CD4-positive, alpha-beta memory T cell (primary cell): ENCODE measurements around the gene HS2ST1. TPM values are rescaled to one million over a fixed set of nuclear protein-coding genes. Genes with fewer than 3 reads are reported as not detected.
"Not testable (repeated sequence)": the region's sequence is repeated elsewhere in the genome, so short reads cannot be mapped to it uniquely, and the experiment has no call there.

Source experiments
- CTCF ChIA-PET: fragments of 350-600 bp; sonication (Branson Sonifier 250); formaldehyde crosslinking; loops from one replicate; lab custom pipeline; 2021; ENCODE audit warnings: inconsistent platforms; ENCODE audit not compliant: partially characterized antibody; lab: Charles Lee
- POLR2A ChIA-PET: fragments of 350-600 bp; sonication (Branson Sonifier 250); formaldehyde crosslinking; loops from one replicate; lab custom pipeline; 2021; ENCODE audit not compliant: partially characterized antibody; lab: Charles Lee
- DNase-seq, 5 donors: peaks; one replicate each; pipeline versions ENCODE4 v3.0.0 to v3.0.0-alpha.2; 2020 to 2022; ENCODE audit warnings: mixed read lengths in 1 of 5
- H3K27ac ChIP-seq: one replicate; pipeline ENCODE4 v1.7.0; 2013; ENCODE audit warnings: low read depth, low read length
- H3K27me3 ChIP-seq: 2 replicates; pipeline ENCODE4 v1.7.0; 2013; ENCODE audit warnings: mild to moderate bottlenecking, low read length, moderate library complexity; ENCODE audit not compliant: insufficient read depth
- H3K36me3 ChIP-seq: 2 replicates; pipeline ENCODE4 v1.7.0; 2013; ENCODE audit warnings: mild to moderate bottlenecking, low read length, moderate library complexity; ENCODE audit not compliant: insufficient read depth
- H3K4me1 ChIP-seq: 2 replicates; pipeline ENCODE4 v1.7.0; 2013; ENCODE audit warnings: mild to moderate bottlenecking, low read length, moderate library complexity; ENCODE audit not compliant: insufficient read depth
- H3K4me3 ChIP-seq, 2 donors: one replicate each; pipeline ENCODE4 v1.7.0; 2013; ENCODE audit warnings: low read length in 2 of 2, mild to moderate bottlenecking in 1 of 2
- H3K9me3 ChIP-seq, 2 donors: one replicate each; pipeline ENCODE4 v1.7.0; 2013; ENCODE audit warnings: low read length in 2 of 2, control low read depth in 1 of 2; ENCODE audit not compliant: control insufficient read depth in 1 of 2
- H3K27ac Mint-ChIP-seq, 7 donors: one replicate each; pipeline ENCODE4 v1.8.0; 2020 to 2021; ENCODE audit warnings: mixed read lengths in 7 of 7, mild to moderate bottlenecking in 6 of 7, inconsistent platforms in 3 of 7, moderate library complexity in 3 of 7
- H3K27me3 Mint-ChIP-seq, 2 donors: one replicate each; pipeline ENCODE4 v1.8.0; 2020 to 2021; ENCODE audit warnings: mixed read lengths in 2 of 2
- H3K36me3 Mint-ChIP-seq, 2 donors: one replicate each; pipeline ENCODE4 v1.8.0; 2020 to 2021; ENCODE audit warnings: mixed read lengths in 2 of 2, inconsistent platforms in 1 of 2, mild to moderate bottlenecking in 1 of 2
- H3K4me1 Mint-ChIP-seq, 4 donors: one replicate each; pipeline ENCODE4 v1.8.0; 2020 to 2021; ENCODE audit warnings: mixed read lengths in 4 of 4, mild to moderate bottlenecking in 1 of 4
- H3K4me3 Mint-ChIP-seq, 8 donors: one replicate each; pipeline ENCODE4 v1.8.0; 2020 to 2021; ENCODE audit warnings: mixed read lengths in 8 of 8, mild to moderate bottlenecking in 7 of 8, moderate library complexity in 6 of 8, inconsistent platforms in 3 of 8
- H3K9me3 Mint-ChIP-seq, 8 donors: one replicate each; pipeline ENCODE4 v1.8.0; 2020 to 2021; ENCODE audit warnings: mixed read lengths in 8 of 8, mild to moderate bottlenecking in 5 of 8, inconsistent platforms in 3 of 8, moderate library complexity in 1 of 8
- intact Hi-C: fragments of 100-400 bp; cut with micrococcal nuclease; formaldehyde crosslinking; loops from one replicate; pipeline ENCODE4 v1.15.1; 2023
- polyA plus RNA-seq, 2 donors: library from polyadenylated mRNA; unstranded; fragments of 300-500 nt; fragmentation: Illumina TruSeq; gene quantifications; one replicate each; pipeline ENCODE4 v1.2.3, GENCODE V29; 2021
- total RNA-seq, 2 experiments: library from RNA; stranded (reverse); gene quantifications; one replicate each; pipeline ENCODE4 v1.2.3, GENCODE V29; 2021

Gene HS2ST1
- total RNA-seq (10 to 100 TPM; 15.8 TPM), polyA plus RNA-seq (1 to 10 TPM; 5.4 to 6.7 TPM)

- ChIA-PET POLR2A (interaction anchor here (0.8 to 6.0 kb wide), 22 partner anchors 9 to 1769 kb away, joined by 3 to 74 read pairs (median 4); partner anchors contain the start of genes BCL10, LMO4, ODF2L and PKN2), CTCF (interaction anchor here (0.7 to 4.9 kb wide), 9 partner anchors 11 to 1970 kb away, joined by 3 to 40 read pairs (median 3); partner anchors contain the start of gene SH3GLB1)
- H3K27me3 ChIP-seq, result no peaks in the 10 kb centered on the region
- H3K27ac ChIP-seq, result peak within 1 kb of the TSS; percentile 81
- no peaks in the 10 kb centered on the region for H3K36me3 ChIP-seq
- Mint-ChIP-seq H3K27me3 (no peaks in the 10 kb centered on the region), H3K36me3 (peaks cover 15 to 16% of the 10 kb centered on the region in 2 donors), H3K9me3 (no peaks in the 10 kb centered on the region), H3K4me1 (peaks cover 24 to 38% (median 36%) of the 10 kb centered on the region in 4 donors), H3K27ac (no peak within 1 kb of the TSS), H3K4me3 (no peak within 1 kb of the TSS)
- intact Hi-C loops, result loop anchor here (1.0 to 10.0 kb wide), 9 partner anchors 50 to 1976 kb away; partner anchors contain the start of genes GTF2B, LMO4, ODF2L and SH3GLB1
- H3K4me3 ChIP-seq, result peak within 1 kb of the TSS; percentile 82 to 91
- no peak for DNase-seq
- H3K9me3 ChIP-seq, result no peaks in the 10 kb centered on the region
- peaks cover 42% of the 10 kb centered on the region for H3K4me1 ChIP-seq
Observed at GRCh38 chr1:86914601-86914997, at the start of gene HS2ST1. TSS of gene HS2ST1 (plus strand) at chr1:86914635.

- Histone ChIP-seq H3K4me1 (no peaks in the 10 kb centered on the region), H3K36me3 (no peaks in the 10 kb centered on the region), H3K27me3 (no peaks in the 10 kb centered on the region), H3K27ac (no peak overlapping the region), H3K4me3 (no peak overlapping the region), H3K9me3 (no peaks in the 10 kb centered on the region)
- Mint-ChIP-seq H3K4me1 (peaks cover 10 to 22% (median 17%) of the 10 kb centered on the region in 4 donors), H3K36me3 (peaks cover 22 to 23% of the 10 kb centered on the region in 2 donors), H3K27me3 (no peaks in the 10 kb centered on the region), H3K27ac (peak overlapping the region in 2 of 7 donors; percentile 21 to 82), H3K9me3 (peaks cover 0 to 3% (median 0%) of the 10 kb centered on the region in 8 donors), H3K4me3 (no peak overlapping the region)
- POLR2A ChIA-PET, result no interaction called here
- no peak for DNase-seq
- CTCF ChIA-PET, result no interaction called here
- intact Hi-C loops, result loop anchor here (10.0 kb wide), 1 partner anchor 49 kb away; the partner anchor contains the start of genes HS2ST1 and SELENOF
Observed at GRCh38 chr1:86865973-86866637, 48.3 kb upstream of the HS2ST1 start.

GRCh38 chr1:86866665-86867064 lies 47.8 kb upstream of the HS2ST1 start:
- no peak overlapping the region for H3K4me3 ChIP-seq
- peaks cover 17 to 18% of the 10 kb centered on the region in 2 donors for H3K36me3 Mint-ChIP-seq

GRCh38 chr1:86867278-86867677 lies 47.2 kb upstream of the HS2ST1 start:
- POLR2A ChIA-PET, CTCF ChIA-PET: not testable (repeated sequence)
- H3K27ac Mint-ChIP-seq, result peak overlapping the region in 4 of 7 donors; percentile 15 to 55 (median 39)

More at GRCh38 chr1:86866665-86867064, 47.8 kb upstream of the HS2ST1 start:
- Histone ChIP-seq H3K9me3 (no peaks in the 10 kb centered on the region), H3K27me3 (no peaks in the 10 kb centered on the region), H3K4me1 (no peaks in the 10 kb centered on the region), H3K27ac (no peak overlapping the region), H3K36me3 (no peaks in the 10 kb centered on the region)
- no peak for DNase-seq
- intact Hi-C loops, result loop anchor here (10.0 kb wide), 1 partner anchor 48 kb away; the partner anchor contains the start of genes HS2ST1 and SELENOF
- Mint-ChIP-seq H3K27ac (peak overlapping the region in 2 of 7 donors; percentile 21 to 82), H3K4me1 (peaks cover 10 to 22% (median 17%) of the 10 kb centered on the region in 4 donors), H3K27me3 (no peaks in the 10 kb centered on the region), H3K4me3 (no peak overlapping the region), H3K9me3 (peaks cover 0 to 3% (median 0%) of the 10 kb centered on the region in 8 donors)
- ChIA-PET CTCF (no interaction called here), POLR2A (no interaction called here)

GRCh38 chr1:86868477-86868876 lies 46.0 kb upstream of the HS2ST1 start:
- intact Hi-C loops, result loop anchor here (10.0 kb wide), 1 partner anchor 46 kb away; the partner anchor contains the start of genes HS2ST1 and SELENOF
- H3K4me1 ChIP-seq, result no peaks in the 10 kb centered on the region
- no peak overlapping the region for H3K4me3 ChIP-seq
- Mint-ChIP-seq H3K4me3 (no peak overlapping the region), H3K27ac (peak overlapping the region in 3 of 7 donors; percentile 31 to 58 (median 34)), H3K27me3 (no peaks in the 10 kb centered on the region), H3K36me3 (peaks cover 12 to 17% of the 10 kb centered on the region in 2 donors), H3K4me1 (peaks cover 10 to 22% (median 17%) of the 10 kb centered on the region in 4 donors), H3K9me3 (peaks cover 0 to 3% (median 0%) of the 10 kb centered on the region in 8 donors)
- no peak overlapping the region for H3K27ac ChIP-seq
- H3K27me3 ChIP-seq, result no peaks in the 10 kb centered on the region
- ChIA-PET CTCF (no interaction called here), POLR2A (no interaction called here)
- DNase-seq, result no peak
- no peaks in the 10 kb centered on the region for H3K36me3 ChIP-seq
- no peaks in the 10 kb centered on the region for H3K9me3 ChIP-seq

More at GRCh38 chr1:86867278-86867677, 47.2 kb upstream of the HS2ST1 start:
- not testable (repeated sequence) for H3K4me3 ChIP-seq, H3K4me1 ChIP-seq, DNase-seq, H3K27me3 Mint-ChIP-seq, H3K4me3 Mint-ChIP-seq, H3K9me3 ChIP-seq, H3K36me3 ChIP-seq, H3K27me3 ChIP-seq, H3K27ac ChIP-seq, H3K9me3 Mint-ChIP-seq
- peaks cover 10 to 22% (median 17%) of the 10 kb centered on the region in 4 donors for H3K4me1 Mint-ChIP-seq
- intact Hi-C loops, result loop anchor here (10.0 kb wide), 1 partner anchor 48 kb away; the partner anchor contains the start of genes HS2ST1 and SELENOF
- peaks cover 17 to 18% of the 10 kb centered on the region in 2 donors for H3K36me3 Mint-ChIP-seq

- peaks cover 0 to 3% (median 0%) of the 10 kb centered on the region in 8 donors for H3K9me3 Mint-ChIP-seq
- H3K27ac Mint-ChIP-seq, result no peak overlapping the region
- no peaks in the 10 kb centered on the region for H3K27me3 ChIP-seq
- H3K36me3 ChIP-seq, result no peaks in the 10 kb centered on the region
- intact Hi-C loops, result no loop called here
- H3K4me1 Mint-ChIP-seq, result peaks cover 11 to 22% (median 14%) of the 10 kb centered on the region in 4 donors
- no peaks in the 10 kb centered on the region for H3K9me3 ChIP-seq
- H3K4me3 ChIP-seq, result no peak overlapping the region
- H3K27ac ChIP-seq, result no peak overlapping the region
- ChIA-PET CTCF (no interaction called here), POLR2A (interaction anchor here (0.7 kb wide), 1 partner anchor 130 kb away, joined by 6 read pairs; no protein-coding TSS in a partner anchor)
- H3K27me3 Mint-ChIP-seq, result no peaks in the 10 kb centered on the region
- H3K4me3 Mint-ChIP-seq, result no peak overlapping the region
- no peak for DNase-seq
- H3K36me3 Mint-ChIP-seq, result peaks cover 15 to 28% of the 10 kb centered on the region in 2 donors
- H3K4me1 ChIP-seq, result no peaks in the 10 kb centered on the region
Observed at GRCh38 chr1:86871001-86871400, 43.4 kb upstream of the HS2ST1 start.

- no peaks in the 10 kb centered on the region for H3K9me3 ChIP-seq
- no peak overlapping the region for H3K27ac ChIP-seq
- no peaks in the 10 kb centered on the region for H3K4me1 ChIP-seq
- CTCF ChIA-PET, result no interaction called here
- H3K36me3 ChIP-seq, result no peaks in the 10 kb centered on the region
- H3K27me3 ChIP-seq, result no peaks in the 10 kb centered on the region
- no peak overlapping the region for H3K27ac Mint-ChIP-seq
- DNase-seq, result no peak
- H3K36me3 Mint-ChIP-seq, result peaks cover 18 to 28% of the 10 kb centered on the region in 2 donors
- no peaks in the 10 kb centered on the region for H3K27me3 Mint-ChIP-seq
- intact Hi-C loops, result no loop called here
- H3K9me3 Mint-ChIP-seq, result peaks cover 0 to 3% (median 0%) of the 10 kb centered on the region in 8 donors
- no peak overlapping the region for H3K4me3 ChIP-seq
- H3K4me3 Mint-ChIP-seq, result no peak overlapping the region
- POLR2A ChIA-PET, result no interaction called here
- H3K4me1 Mint-ChIP-seq, result peaks cover 11 to 18% (median 14%) of the 10 kb centered on the region in 4 donors
Observed at GRCh38 chr1:86872086-86872485, 42.3 kb upstream of the HS2ST1 start.
